Hepatocyte (in vitro differentiated cells): Measurements from ENCODE around the gene NXNL1.

ENCODE experiments used
- EZH2 ChIP-seq: fragments of 200-600 bp; sonication (generic); IDR thresholded peaks from 2 replicates; pipeline ENCODE4 v1.6.1; 2016; ENCODE audit warnings: antibody characterized with exemption, mild to moderate bottlenecking, borderline replicate concordance
- EZH2phosphoT487 ChIP-seq: fragments of 200-600 bp; sonication (generic); IDR thresholded peaks from one replicate; pipeline ENCODE4 v1.6.1; 2018; ENCODE audit warnings: antibody characterized with exemption, mild to moderate bottlenecking, low read depth, moderate library complexity; ENCODE audit not compliant: unreplicated experiment, severe bottlenecking
- TF ChIP-seq, protein P1 (sequence below): fragments of 200-600 bp; sonication (generic); IDR thresholded peaks from 2 replicates; pipeline ENCODE4 v1.5.1; 2016; ENCODE audit warnings: antibody characterized with exemption, mild to moderate bottlenecking; ENCODE audit not compliant: poor library complexity

DNA sequence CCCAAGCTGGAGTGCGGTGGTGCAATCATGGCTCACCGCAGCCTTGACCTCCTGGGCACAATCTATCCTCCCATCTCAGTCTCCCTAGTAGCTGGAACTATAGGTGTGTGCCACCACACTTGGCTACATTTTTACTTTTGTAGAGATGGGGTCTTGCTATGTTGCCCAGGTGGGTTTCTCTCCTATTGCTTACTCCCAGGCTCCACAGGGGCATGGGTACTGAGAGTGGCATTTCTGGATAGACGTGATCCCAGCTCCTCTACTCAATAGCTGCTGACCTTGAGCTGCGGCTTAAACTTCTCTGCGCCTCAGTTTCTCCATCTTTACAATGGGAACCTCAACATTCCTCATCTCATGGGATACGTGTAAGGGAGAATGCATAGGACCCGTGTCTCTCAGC, 29.3 kb downstream of the NXNL1 start:
- TF ChIP-seq, protein P1, sequence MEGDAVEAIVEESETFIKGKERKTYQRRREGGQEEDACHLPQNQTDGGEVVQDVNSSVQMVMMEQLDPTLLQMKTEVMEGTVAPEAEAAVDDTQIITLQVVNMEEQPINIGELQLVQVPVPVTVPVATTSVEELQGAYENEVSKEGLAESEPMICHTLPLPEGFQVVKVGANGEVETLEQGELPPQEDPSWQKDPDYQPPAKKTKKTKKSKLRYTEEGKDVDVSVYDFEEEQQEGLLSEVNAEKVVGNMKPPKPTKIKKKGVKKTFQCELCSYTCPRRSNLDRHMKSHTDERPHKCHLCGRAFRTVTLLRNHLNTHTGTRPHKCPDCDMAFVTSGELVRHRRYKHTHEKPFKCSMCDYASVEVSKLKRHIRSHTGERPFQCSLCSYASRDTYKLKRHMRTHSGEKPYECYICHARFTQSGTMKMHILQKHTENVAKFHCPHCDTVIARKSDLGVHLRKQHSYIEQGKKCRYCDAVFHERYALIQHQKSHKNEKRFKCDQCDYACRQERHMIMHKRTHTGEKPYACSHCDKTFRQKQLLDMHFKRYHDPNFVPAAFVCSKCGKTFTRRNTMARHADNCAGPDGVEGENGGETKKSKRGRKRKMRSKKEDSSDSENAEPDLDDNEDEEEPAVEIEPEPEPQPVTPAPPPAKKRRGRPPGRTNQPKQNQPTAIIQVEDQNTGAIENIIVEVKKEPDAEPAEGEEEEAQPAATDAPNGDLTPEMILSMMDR: no peak
- TF ChIP-seq EZH2phosphoT487 (no peak), EZH2 (no peak)
